Amniotic stem cell (primary cell): ENCODE measurements around the gene KLK14.

ENCODE experiments used
- DNase-seq: peaks from one replicate; lab custom pipeline; 2025; lab: John Stamatoyannopoulos, UW

The KLK14 gene

DNA sequence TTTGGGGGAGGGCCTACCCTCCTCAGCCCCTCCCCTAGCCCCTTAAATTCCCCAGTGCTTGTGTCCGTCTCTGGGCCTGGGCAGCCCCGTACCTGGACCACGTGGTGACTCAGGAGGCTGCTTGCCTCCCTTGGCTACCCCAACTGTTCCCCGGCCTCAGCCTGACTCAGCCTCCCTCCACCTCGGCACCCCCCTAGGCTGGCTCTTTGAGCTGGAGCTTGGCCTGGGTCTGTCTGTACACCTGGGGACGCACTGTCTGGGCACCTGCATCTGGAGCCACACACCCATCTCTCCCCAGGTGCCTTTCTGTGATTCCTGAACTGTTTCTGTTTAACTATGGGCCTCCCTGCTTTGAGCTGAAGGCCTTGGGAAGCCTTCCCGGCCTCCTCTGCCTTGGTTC is 1.8 kb upstream of the KLK14 start:
- no peak for DNase-seq

DNA sequence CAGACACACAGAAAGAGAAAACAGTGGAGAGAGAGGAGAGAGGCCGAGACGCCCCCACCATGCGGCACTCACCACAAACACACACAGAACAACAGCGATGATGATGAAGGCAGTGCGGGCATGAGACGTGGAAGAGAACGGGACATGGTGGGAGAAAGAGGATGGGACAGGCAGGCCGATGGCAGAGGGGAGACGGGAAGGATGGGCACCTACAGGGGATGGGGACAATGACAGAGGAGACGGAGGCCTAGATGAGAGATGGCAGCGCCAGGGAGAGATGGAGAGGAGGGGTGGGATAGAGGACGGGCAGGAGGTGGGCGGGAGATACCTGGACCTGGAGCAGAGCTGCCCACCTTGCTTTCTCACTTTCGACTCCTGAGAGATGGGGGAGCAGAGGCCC is 1.1 kb upstream of the KLK14 start:
- no peak for DNase-seq

- DNase-seq = no peak
Observed at GRCh38 chr19:51083181-51083580, 494 bp upstream of the KLK14 start.

GRCh38 chr19:51081476-51081875 is 1.2 kb downstream of the KLK14 start:
- DNase-seq = no peak

DNA sequence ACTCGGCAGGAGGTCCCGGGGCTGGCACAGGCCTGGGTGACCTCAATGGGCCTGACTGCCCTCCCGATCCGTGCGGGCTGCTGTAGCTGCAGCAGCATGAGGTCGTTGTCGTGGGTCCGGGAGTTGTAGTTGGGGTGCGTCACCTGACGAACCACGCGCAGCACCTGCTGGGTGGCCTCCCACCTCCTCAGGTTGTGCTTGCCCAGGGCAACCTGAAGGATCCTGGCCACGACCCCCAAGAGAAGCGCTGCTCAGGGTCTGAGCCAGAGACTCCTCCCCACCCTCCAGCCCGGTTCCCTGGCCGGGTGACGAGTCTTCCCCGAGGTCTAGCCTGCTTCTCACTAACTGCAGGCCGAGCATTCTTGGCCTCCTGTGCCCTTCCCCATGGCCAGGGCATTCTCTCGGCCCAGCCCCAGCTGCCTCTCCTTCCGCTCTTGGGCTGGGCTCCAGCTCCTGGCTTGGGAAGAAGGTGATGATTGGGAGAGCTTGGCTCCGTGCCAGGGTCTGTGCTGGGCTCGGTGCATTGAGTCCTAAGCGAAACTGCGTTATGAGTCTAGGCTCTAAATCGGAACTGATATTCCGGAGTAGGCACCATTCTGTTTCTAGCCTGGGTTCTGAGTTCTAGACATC is 3.1 kb downstream of the KLK14 start:
- DNase-seq = no peak

- DNase-seq = no peak
Observed at GRCh38 chr19:51078731-51079130, 4.0 kb downstream of the KLK14 start.

GRCh38 chr19:51078104-51078503 is 4.6 kb downstream of the KLK14 start:
- no peak for DNase-seq

GRCh38 chr19:51076631-51077213 is 6.0 kb downstream of the KLK14 start:
- no peak for DNase-seq

DNA sequence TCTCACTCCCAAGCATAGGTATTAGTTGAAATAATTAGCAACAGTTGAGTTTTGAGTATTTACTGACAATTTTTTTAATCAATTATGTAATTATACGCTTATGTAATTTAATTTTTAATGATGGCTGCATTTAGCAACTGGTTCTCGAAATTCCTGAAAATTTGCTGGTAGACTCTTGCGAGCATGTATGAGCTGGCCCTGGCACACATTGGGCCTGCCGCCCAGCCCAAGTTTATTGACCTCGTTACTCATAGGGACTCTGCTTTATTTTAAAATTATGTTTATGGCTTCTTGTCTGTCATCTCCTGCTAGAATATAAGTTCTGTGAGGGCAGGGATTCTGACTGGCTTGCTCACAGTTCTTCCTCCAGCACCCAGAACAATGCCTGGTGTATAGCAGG is 6.7 kb downstream of the KLK14 start:
- DNase-seq = no peak

DNA sequence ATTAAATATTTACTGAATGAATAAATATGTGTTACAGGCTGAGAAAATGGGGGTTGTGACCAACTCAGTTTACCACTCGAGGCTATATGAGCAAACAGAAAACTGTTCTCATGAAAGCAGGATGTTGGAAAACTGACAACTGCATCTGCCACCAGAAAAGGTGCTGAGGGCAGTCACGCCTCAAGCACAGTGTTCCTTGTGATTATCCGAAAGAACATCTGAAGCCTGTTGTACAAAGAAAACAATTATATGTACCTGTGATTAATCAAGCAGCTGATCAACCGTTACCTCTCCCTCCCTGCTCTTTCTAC is 11.6 kb downstream of the KLK14 start:
- no peak for DNase-seq

DNA sequence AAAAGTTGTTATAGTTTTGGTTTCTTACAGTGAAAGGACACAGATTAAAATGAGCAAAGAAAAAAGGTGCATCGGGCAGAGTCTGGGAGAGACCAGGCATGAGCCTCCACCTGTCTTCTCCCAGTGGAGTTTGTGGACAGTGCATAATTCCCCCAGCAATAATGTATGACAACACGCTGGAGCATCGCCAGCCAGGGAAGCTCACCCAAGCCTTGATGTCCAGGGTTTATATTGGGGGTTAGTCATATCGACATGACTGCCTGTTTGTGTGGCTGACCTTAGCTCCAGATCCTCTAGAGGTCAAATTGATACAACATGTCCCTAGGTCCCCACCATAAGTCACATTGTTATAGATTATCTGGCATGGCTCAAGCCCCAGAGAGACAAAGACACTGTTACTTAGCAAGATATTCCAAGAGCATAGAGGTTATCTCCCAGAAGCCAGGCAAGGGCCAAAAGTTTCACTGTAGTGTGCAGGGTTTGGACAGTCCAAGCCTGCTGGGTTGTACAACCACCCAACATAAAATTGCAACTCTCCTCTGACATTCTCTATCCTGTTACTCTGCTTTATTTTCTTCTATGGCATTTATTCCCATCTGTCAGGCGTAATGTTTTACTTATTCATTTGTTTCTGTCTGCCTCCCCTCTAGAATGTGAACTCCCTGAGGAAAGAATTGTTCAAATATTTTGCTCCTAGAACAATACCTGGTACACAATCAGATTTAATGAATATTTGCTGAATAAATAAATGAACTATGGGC is 12.2 kb downstream of the KLK14 start:
- DNase-seq = no peak

GRCh38 chr19:51066393-51067186 is 16.1 kb downstream of the KLK14 start:
- DNase-seq = no peak

GRCh38 chr19:51065221-51065960 is 17.3 kb downstream of the KLK14 start:
- DNase-seq = no peak

DNA sequence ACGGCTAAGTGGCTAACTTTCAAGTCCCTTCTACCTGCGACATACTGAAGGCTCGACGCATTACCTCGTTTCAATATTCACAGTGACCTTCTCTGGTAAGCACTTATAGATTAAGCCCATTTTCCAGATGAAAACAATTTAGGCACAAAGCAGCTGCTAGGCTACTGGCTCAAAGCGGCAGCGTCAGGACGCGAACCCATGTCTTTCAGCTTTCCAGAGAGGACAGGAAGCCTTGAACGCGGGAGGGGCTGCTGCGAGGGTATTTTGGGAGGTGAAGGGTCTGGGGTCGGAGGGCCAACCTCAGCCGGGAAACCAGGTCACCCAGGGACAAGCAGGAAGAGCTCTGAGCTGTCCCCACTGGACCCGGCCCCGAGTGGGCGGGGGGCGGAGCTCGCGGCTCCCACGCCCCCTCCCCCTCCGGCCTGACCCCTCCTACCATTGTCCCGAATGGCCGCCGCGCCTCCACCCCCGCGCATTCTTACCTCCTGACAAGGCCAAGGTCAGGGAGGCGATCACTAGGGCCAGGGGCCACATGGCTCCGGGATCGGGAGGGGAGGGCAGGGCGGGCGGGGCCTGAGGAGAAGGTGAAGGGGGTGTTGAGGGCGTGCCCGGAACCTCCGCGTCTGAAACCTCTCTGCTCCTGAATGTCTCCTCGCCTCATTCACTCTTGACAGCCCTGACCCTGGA is 18.0 kb downstream of the KLK14 start, which contains the start of gene KLK13:
Gene KLK13 (minus strand): TSS at position 559 of the 687 bp plus-strand sequence. CDS start 25 bp downstream, at position 534.
- DNase-seq = no peak

- no peak for DNase-seq
Observed at GRCh38 chr19:51063664-51064063, 19.0 kb downstream of the KLK14 start.

DNA sequence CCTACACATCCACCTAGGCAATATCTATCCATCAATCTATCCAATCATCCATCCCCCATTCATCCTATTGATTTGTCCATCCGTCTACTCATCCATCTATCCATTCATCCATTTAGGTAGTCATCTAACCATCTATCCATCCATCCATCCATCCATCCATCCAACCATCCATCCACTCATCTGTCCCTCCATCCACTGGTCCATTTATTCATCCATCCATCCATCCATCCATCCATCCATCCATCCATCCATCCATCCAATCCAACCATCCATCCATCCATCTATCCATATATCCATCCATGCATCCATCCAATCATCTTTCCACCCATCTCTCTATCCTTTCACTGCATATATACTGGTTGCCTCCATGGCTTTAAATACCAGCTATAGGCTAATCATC is 21.7 kb downstream of the KLK14 start:
- DNase-seq = no peak

- DNase-seq = no peak
Observed at GRCh38 chr19:51060336-51060735, 22.4 kb downstream of the KLK14 start.

DNA sequence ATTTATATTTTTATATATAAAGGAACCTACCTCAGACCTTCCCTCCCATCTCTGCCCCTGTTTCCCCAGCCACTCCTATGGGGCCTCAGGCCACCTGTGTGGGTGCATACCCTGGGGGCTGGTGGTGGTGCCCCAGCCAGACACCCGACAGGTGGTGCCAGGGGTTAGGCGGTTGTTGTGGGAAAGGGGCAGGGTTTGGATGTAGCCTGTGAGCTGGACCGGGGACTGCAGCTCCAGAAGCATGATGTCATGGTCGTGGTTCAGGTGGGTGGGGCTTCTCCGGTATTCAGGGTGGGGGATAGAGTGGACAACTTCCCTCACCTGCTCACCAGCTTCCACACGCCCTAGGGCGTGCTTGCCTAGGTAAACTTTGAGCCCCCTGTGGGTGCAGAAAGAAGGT is 23.0 kb downstream of the KLK14 start:
- no peak for DNase-seq

GRCh38 chr19:51055866-51056265 is 26.8 kb downstream of the KLK14 start:
- no peak for DNase-seq

- DNase-seq = no peak
Observed at GRCh38 chr19:51047031-51047335, 35.7 kb downstream of the KLK14 start.

DNA sequence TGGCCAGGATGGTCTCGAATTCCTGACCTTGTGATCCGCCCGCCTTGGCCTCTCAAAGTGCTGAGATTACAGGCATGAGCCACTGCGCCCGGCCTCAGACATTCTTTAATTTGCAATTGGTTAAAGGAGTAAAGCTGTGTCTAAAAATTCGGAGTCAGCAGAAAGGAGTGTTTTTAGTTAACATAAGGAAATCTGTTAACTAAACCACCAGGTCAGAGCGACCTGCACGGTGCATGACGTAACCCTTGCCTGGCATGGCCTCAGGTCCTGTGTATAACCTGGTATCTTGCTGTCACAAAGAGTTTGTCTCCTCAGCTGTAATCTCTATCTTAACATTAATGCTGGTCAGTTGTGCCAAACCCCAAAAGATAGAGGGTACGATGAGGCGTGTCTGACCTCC is 38.4 kb downstream of the KLK14 start:
- DNase-seq = no peak

- no peak for DNase-seq
Observed at GRCh38 chr19:51043497-51043896, 39.2 kb downstream of the KLK14 start.
